Glomerular endothelial cell (primary cell): ENCODE measurements around the gene RSL1D1. TPM values are rescaled to one million over a fixed set of nuclear protein-coding genes. Genes with fewer than 3 reads are reported as not detected.
"Not testable (repeated sequence)": the region's sequence is repeated elsewhere in the genome, so short reads cannot be mapped to it uniquely, and the experiment has no call there.

Source experiments
- DNase-seq: peaks from one replicate; pipeline ENCODE4 v3.0.0-alpha.2; 2011; ENCODE audit warnings: low read depth, low spot score; ENCODE audit errors: extremely low read depth
- total RNA-seq: library from RNA; depleted of rRNA; stranded (reverse); fragments of >200 nt; gene quantifications from 2 replicates; pipeline ENCODE4 v1.2.3, GENCODE V29; 2015

Gene RSL1D1
- total RNA-seq, 1 donor from 2014 or later = 96.8 TPM

- DNase-seq = no peak
Observed at GRCh38 chr16:11799509-11800381, 51.6 kb downstream of the RSL1D1 start.

- no peak for DNase-seq
Observed at GRCh38 chr16:11799017-11799381, 52.3 kb downstream of the RSL1D1 start.

GRCh38 chr16:11797957-11798299, 53.4 kb downstream of the RSL1D1 start:
- no peak for DNase-seq

GRCh38 chr16:11797166-11797956, 54.0 kb downstream of the RSL1D1 start, which contains the start of gene ZC3H7A:
Gene ZC3H7A (minus strand): TSS chr16:11797258. CDS start chr16:11782354, 14,904 bp downstream.
- DNase-seq = peak; percentile 72

- no peak for DNase-seq
Observed at GRCh38 chr16:11796227-11797165, 54.8 kb downstream of the RSL1D1 start.

- DNase-seq = no peak
Observed at GRCh38 chr16:11795887-11796226, 55.5 kb downstream of the RSL1D1 start.

- DNase-seq = no peak
Observed at GRCh38 chr16:11794996-11795886, 56.1 kb downstream of the RSL1D1 start.

- DNase-seq = no peak
Observed at GRCh38 chr16:11794447-11794846, 56.9 kb downstream of the RSL1D1 start.

- DNase-seq = no peak
Observed at GRCh38 chr16:11793840-11794239, 57.5 kb downstream of the RSL1D1 start.

GRCh38 chr16:11792410-11793241, 58.7 kb downstream of the RSL1D1 start:
- DNase-seq = no peak

GRCh38 chr16:11791144-11791828, 60.1 kb downstream of the RSL1D1 start:
- no peak for DNase-seq

GRCh38 chr16:11788914-11789313, 62.4 kb downstream of the RSL1D1 start:
- DNase-seq = no peak

- DNase-seq = not testable (repeated sequence)
Observed at GRCh38 chr16:11784980-11785599, 66.3 kb downstream of the RSL1D1 start.

- not testable (repeated sequence) for DNase-seq
Observed at GRCh38 chr16:11784381-11784780, 67.0 kb downstream of the RSL1D1 start.

GRCh38 chr16:11784038-11784369, 67.3 kb downstream of the RSL1D1 start:
- no peak for DNase-seq
